Thoracic aorta (tissue), 2 donors: ENCODE results near the gene USP47. TPM values are rescaled to one million over a fixed set of nuclear protein-coding genes. Genes with fewer than 3 reads are reported as not detected.

Experiments used
- ATAC-seq: fragments of 150-250 bp; one replicate; pipeline ENCODE4 v1.8.0; 2017; ENCODE audit warnings: low read depth; ENCODE audit not compliant: insufficient number of reproducible peaks, low FRiP score
- DNase-seq: peaks from one replicate; pipeline ENCODE4 v3.0.0-alpha.2; 2020; ENCODE audit warnings: low spot score
- H3K27ac ChIP-seq, 2 donors: fragments of 200-600 bp; sonication (generic); 1 replicate in 1 of 2; 2 replicates in 1 of 2; pipeline ENCODE4 v1.5.1; 2016; ENCODE audit warnings: mild to moderate bottlenecking in 2 of 2, moderate library complexity in 2 of 2
- H3K27me3 ChIP-seq: fragments of 200-600 bp; sonication (generic); replicated peaks from 2 replicates; pipeline ENCODE4 v1.6.0; 2016; ENCODE audit warnings: mild to moderate bottlenecking; ENCODE audit not compliant: insufficient read depth
- H3K36me3 ChIP-seq: fragments of 200-600 bp; sonication (generic); one replicate; pipeline ENCODE4 v1.5.1; 2016
- H3K4me1 ChIP-seq, 2 donors: fragments of 200-600 bp; sonication (generic); 1 replicate in 1 of 2; 2 replicates in 1 of 2; pipeline versions ENCODE4 v1.5.1 to v1.6.0; 2016; ENCODE audit warnings: low read depth in 2 of 2, mild to moderate bottlenecking in 1 of 2; ENCODE audit not compliant: control insufficient read depth in 1 of 2
- H3K4me3 ChIP-seq: fragments of 200-600 bp; sonication (generic); 2 replicates; pipeline ENCODE4 v1.5.1; 2016; ENCODE audit warnings: mild to moderate bottlenecking
- H3K9me3 ChIP-seq: fragments of 200-600 bp; sonication (generic); 2 replicates; pipeline ENCODE4 v1.5.1; 2016
- total RNA-seq, 2 donors: library from RNA; depleted of rRNA; stranded (reverse); fragments of >200 nt; gene quantifications; one replicate each; pipeline versions ENCODE4 v1.1.0 to v1.2.3, GENCODE V29; 2016
- TF ChIP-seq, protein P1 (sequence below): fragments of 200-600 bp; sonication (generic); IDR thresholded peaks from one replicate; pipeline ENCODE4 v1.5.1; 2019; ENCODE audit warnings: antibody characterized with exemption

The USP47 gene
- total RNA-seq, 2 donors from 2014 or later: 55.0 to 86.4 TPM

DNA sequence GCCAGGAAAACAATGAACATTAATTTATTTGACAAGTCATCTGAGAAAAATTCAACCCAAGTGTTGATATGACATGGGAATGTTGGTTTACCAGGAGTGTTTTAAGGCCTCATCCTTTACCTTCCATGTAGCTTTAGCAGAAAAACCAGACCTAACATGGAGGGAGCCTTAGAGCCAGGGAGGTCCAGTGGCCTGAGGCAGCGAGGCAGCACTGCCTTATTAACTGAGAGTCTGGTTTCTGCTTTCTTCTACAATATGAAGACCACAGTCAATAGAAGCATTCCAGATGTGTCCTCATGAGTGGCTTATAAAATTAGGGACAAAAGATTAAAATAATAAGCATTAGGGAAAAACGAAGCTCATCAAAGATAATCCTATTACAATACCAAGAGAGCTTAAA is 105.1 kb downstream of the USP47 start:
- peaks cover 10% of the 10 kb centered on the region for H3K36me3 ChIP-seq
- no peak overlapping the region for H3K27ac ChIP-seq
- H3K27me3 ChIP-seq: no peaks in the 10 kb centered on the region
- no peaks in the 10 kb centered on the region for H3K9me3 ChIP-seq
- TF ChIP-seq, protein P1, sequence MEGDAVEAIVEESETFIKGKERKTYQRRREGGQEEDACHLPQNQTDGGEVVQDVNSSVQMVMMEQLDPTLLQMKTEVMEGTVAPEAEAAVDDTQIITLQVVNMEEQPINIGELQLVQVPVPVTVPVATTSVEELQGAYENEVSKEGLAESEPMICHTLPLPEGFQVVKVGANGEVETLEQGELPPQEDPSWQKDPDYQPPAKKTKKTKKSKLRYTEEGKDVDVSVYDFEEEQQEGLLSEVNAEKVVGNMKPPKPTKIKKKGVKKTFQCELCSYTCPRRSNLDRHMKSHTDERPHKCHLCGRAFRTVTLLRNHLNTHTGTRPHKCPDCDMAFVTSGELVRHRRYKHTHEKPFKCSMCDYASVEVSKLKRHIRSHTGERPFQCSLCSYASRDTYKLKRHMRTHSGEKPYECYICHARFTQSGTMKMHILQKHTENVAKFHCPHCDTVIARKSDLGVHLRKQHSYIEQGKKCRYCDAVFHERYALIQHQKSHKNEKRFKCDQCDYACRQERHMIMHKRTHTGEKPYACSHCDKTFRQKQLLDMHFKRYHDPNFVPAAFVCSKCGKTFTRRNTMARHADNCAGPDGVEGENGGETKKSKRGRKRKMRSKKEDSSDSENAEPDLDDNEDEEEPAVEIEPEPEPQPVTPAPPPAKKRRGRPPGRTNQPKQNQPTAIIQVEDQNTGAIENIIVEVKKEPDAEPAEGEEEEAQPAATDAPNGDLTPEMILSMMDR: no peak
- no peak overlapping the region for H3K4me3 ChIP-seq
- no peaks in the 10 kb centered on the region for H3K4me1 ChIP-seq
- DNase-seq (no peak), ATAC-seq (no peak)

DNA sequence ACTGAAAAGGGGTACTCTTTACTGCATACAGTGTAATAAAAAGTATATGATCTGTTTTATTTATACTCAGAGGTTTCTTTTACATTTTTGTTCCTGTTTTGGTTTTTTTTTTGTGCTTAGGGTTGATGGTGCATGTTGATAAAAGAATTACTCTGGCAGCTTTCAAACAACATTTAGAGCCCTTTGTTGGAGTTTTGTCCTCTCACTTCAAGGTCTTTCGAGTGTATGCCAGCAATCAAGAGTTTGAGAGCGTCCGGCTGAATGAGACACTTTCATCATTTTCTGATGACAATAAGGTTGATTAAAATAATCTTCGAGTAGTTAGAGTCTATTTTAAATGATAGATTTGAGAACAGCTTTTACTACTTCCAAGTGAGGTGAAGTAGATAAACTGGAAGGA is 106.1 kb downstream of the USP47 start:
- Histone ChIP-seq H3K27me3 (no peaks in the 10 kb centered on the region), H3K9me3 (no peaks in the 10 kb centered on the region), H3K27ac (no peak overlapping the region), H3K4me1 (no peaks in the 10 kb centered on the region), H3K4me3 (no peak overlapping the region), H3K36me3 (peaks cover 10% of the 10 kb centered on the region)
- ATAC-seq: no peak
- TF ChIP-seq, protein P1: no peak
- no peak for DNase-seq

DNA sequence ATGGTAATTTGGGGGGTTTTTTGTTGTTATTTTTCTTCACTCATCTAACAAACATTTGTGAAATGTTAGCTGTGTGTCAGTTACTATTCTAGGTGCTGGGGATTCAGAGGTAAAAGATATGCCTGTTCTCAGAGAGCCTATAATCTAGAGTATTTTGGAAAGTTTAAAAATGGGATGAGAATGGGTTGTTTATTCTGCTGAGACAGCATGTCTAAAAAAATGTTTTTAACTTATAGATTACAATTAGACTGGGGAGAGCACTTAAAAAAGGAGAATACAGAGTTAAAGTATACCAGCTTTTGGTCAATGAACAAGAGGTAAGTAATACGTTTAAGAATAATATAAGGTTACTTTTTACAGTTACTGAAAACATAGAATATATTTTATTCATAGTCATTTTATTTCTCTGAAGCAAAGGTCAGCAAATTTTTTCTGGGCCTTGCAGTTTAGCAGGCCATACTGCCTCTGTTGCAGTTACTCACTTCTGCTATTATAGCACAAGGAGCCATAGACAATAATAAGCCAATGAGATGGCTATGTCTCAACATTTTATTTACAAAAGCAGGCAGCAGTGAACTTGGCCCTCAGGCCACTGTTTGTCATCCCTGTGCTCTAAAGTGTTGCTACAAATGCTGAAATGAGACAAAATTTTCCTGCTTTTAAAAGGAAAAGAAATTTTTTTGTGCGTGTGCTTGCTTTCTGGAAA is 106.6 kb downstream of the USP47 start:
- no peaks in the 10 kb centered on the region for H3K27me3 ChIP-seq
- no peaks in the 10 kb centered on the region for H3K4me1 ChIP-seq
- H3K9me3 ChIP-seq: no peaks in the 10 kb centered on the region
- ATAC-seq: no peak
- DNase-seq: no peak
- H3K36me3 ChIP-seq: peaks cover 10% of the 10 kb centered on the region
- TF ChIP-seq, protein P1: no peak
- no peak overlapping the region for H3K27ac ChIP-seq
- no peak overlapping the region for H3K4me3 ChIP-seq

DNA sequence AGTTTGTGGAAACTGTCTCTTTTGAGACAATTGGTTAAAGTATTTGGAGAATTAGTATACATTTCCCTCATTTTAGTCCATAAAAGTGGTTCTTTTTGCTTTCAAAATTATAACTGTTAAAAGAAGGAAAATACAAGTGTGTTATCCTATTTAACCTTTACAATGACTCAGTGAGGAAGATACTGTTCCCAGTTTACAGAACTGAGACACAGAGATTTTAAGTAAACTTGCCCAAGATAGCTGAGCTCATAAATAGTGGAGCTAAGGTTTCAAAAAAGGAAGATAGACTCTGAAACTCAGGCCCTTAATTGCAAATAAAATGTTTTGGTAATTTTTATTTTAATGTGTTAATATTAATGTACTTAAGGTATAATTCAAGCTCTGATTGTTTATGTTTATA is 107.7 kb downstream of the USP47 start:
- Histone ChIP-seq H3K36me3 (peaks cover 5% of the 10 kb centered on the region), H3K27ac (no peak overlapping the region), H3K9me3 (no peaks in the 10 kb centered on the region), H3K4me3 (no peak overlapping the region), H3K4me1 (no peaks in the 10 kb centered on the region), H3K27me3 (no peaks in the 10 kb centered on the region)
- TF ChIP-seq, protein P1: no peak
- ATAC-seq (no peak), DNase-seq (no peak)

DNA sequence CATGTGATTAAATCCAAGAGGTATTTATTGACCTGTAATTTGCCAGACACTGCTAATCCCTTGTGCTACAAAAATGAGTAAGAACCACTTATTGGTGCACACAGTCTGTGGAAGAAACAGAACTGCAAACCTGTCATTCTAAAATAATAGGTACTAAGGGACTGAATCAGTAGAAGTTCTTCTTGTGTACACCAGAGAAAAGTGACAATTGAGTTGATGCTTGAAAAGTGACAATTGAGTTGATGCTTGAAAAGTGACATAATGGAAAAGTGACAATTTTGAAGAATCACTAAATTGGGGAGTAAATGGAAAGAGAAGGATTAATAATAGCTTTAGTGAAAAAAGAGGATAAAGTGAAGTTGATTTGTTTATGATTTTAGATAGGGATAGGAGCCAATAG is 110.3 kb downstream of the USP47 start:
- Histone ChIP-seq H3K4me3 (no peak overlapping the region), H3K27me3 (no peaks in the 10 kb centered on the region), H3K27ac (no peak overlapping the region)

More for the DNA sequence above, 110.3 kb downstream of the USP47 start:
- H3K9me3 ChIP-seq: no peaks in the 10 kb centered on the region
- TF ChIP-seq, protein P1: no peak
- peaks cover 16% of the 10 kb centered on the region for H3K36me3 ChIP-seq
- no peaks in the 10 kb centered on the region for H3K4me1 ChIP-seq
- DNase-seq: no peak
- no peak for ATAC-seq
